Measurements from ENCODE around the gene STYXL1.

The STYXL1 gene

GRCh38 chr7:75968012-75968411 is 79.8 kb downstream of the STYXL1 start:
- no peaks in the 10 kb centered on the region for H3K9me3 ChIP-seq (ENCODE audit: control insufficient read depth, low read length)
- no peak overlapping the region for H3K4me2 ChIP-seq (ENCODE audit: low read length)
- no peak for TF ChIP-seq CTCF (IDR thresholded peaks at IDR 0.05)
- H3K4me3 ChIP-seq (ENCODE audit: low read depth, low read length) = no peak overlapping the region
- peaks cover 6% of the 10 kb centered on the region for H3K4me1 ChIP-seq
- no peak overlapping the region for H3K9ac ChIP-seq
- no peak overlapping the region for H2AFZ ChIP-seq
- peaks cover 45% of the 10 kb centered on the region for H3K79me2 ChIP-seq
- H3K27me3 ChIP-seq (ENCODE audit: control insufficient read depth, insufficient read depth, low read length) = no peaks in the 10 kb centered on the region
- H3K36me3 ChIP-seq (ENCODE audit: control insufficient read depth, insufficient read depth, low read length) = no peaks in the 10 kb centered on the region
- H3K27ac ChIP-seq = no peak overlapping the region

- no peak overlapping the region for H3K9ac ChIP-seq
- no peak overlapping the region for H3K4me2 ChIP-seq (ENCODE audit: low read length)
- no peak overlapping the region for H2AFZ ChIP-seq
- no peaks in the 10 kb centered on the region for H3K36me3 ChIP-seq (ENCODE audit: control insufficient read depth, insufficient read depth, low read length)
- no peak for TF ChIP-seq CTCF (IDR thresholded peaks at IDR 0.05)
- H3K79me2 ChIP-seq = peaks cover 45% of the 10 kb centered on the region
- H3K9me3 ChIP-seq (ENCODE audit: control insufficient read depth, low read length) = no peaks in the 10 kb centered on the region
- H3K27me3 ChIP-seq (ENCODE audit: control insufficient read depth, insufficient read depth, low read length) = no peaks in the 10 kb centered on the region
- H3K4me1 ChIP-seq = peaks cover 9% of the 10 kb centered on the region
- no peak overlapping the region for H3K4me3 ChIP-seq (ENCODE audit: low read depth, low read length)
- H3K27ac ChIP-seq = peak overlapping the region; percentile 49
Observed at GRCh38 chr7:75967487-75967997, 80.3 kb downstream of the STYXL1 start.

GRCh38 chr7:75967055-75967454 is 80.7 kb downstream of the STYXL1 start:
- no peaks in the 10 kb centered on the region for H3K36me3 ChIP-seq (ENCODE audit: control insufficient read depth, insufficient read depth, low read length)
- H3K27me3 ChIP-seq (ENCODE audit: control insufficient read depth, insufficient read depth, low read length) = no peaks in the 10 kb centered on the region
- no peak for TF ChIP-seq CTCF (IDR thresholded peaks at IDR 0.05)
- no peak overlapping the region for H3K4me2 ChIP-seq (ENCODE audit: low read length)
- H3K27ac ChIP-seq = peak overlapping the region; percentile 49
- H3K9ac ChIP-seq = no peak overlapping the region
- H3K9me3 ChIP-seq (ENCODE audit: control insufficient read depth, low read length) = no peaks in the 10 kb centered on the region
- peaks cover 14% of the 10 kb centered on the region for H3K4me1 ChIP-seq
- H3K79me2 ChIP-seq = peaks cover 45% of the 10 kb centered on the region
- no peak overlapping the region for H3K4me3 ChIP-seq (ENCODE audit: low read depth, low read length)
- no peak overlapping the region for H2AFZ ChIP-seq

- TF ChIP-seq CTCF (IDR thresholded peaks at IDR 0.05) = no peak
- Histone ChIP-seq H3K79me2 (peaks cover 42% of the 10 kb centered on the region), H3K4me2 (ENCODE audit: low read length) (no peak overlapping the region), H3K27me3 (ENCODE audit: control insufficient read depth, insufficient read depth, low read length) (no peaks in the 10 kb centered on the region), H3K9me3 (ENCODE audit: control insufficient read depth, low read length) (no peaks in the 10 kb centered on the region), H2AFZ (no peak overlapping the region), H3K4me3 (ENCODE audit: low read depth, low read length) (no peak overlapping the region), H3K4me1 (peaks cover 17% of the 10 kb centered on the region), H3K36me3 (ENCODE audit: control insufficient read depth, insufficient read depth, low read length) (no peaks in the 10 kb centered on the region), H3K9ac (no peak overlapping the region), H3K27ac (peak overlapping the region; percentile 49)
Observed at GRCh38 chr7:75966190-75966961, 81.4 kb downstream of the STYXL1 start.

GRCh38 chr7:75965617-75966016 is 82.2 kb downstream of the STYXL1 start:
- Histone ChIP-seq H3K36me3 (ENCODE audit: control insufficient read depth, insufficient read depth, low read length) (no peaks in the 10 kb centered on the region), H3K27me3 (ENCODE audit: control insufficient read depth, insufficient read depth, low read length) (no peaks in the 10 kb centered on the region), H3K9ac (no peak overlapping the region), H3K27ac (peak overlapping the region; percentile 40), H2AFZ (no peak overlapping the region), H3K4me3 (ENCODE audit: low read depth, low read length) (no peak overlapping the region), H3K4me1 (peaks cover 17% of the 10 kb centered on the region), H3K4me2 (ENCODE audit: low read length) (no peak overlapping the region), H3K79me2 (peaks cover 39% of the 10 kb centered on the region), H3K9me3 (ENCODE audit: control insufficient read depth, low read length) (no peaks in the 10 kb centered on the region)
- TF ChIP-seq CTCF (IDR thresholded peaks at IDR 0.05) = no peak
